OCI-LY7 (cell line): Measurements from ENCODE around the gene GPR25. TPM values are rescaled to one million over a fixed set of nuclear protein-coding genes. Genes with fewer than 3 reads are reported as not detected.

ENCODE experiments used
- BruUV-seq: library from RNA; stranded (reverse); fragments of 400-500 nt; replicated peaks from 2 replicates; lab custom pipeline; 2021; lab: Mats Ljungman, UMichigan
- CTCF ChIA-PET: fragments of 300-600 bp; sonication (Branson Sonifier 250); formaldehyde crosslinking; loops from one replicate; lab custom pipeline; 2022; ENCODE audit warnings: antibody characterized with exemption; ENCODE audit not compliant: unreplicated experiment; lab: Charles Lee
- POLR2A ChIA-PET: fragments of 300-600 bp; sonication (Branson Sonifier 250); formaldehyde crosslinking; loops from one replicate; lab custom pipeline; 2022; ENCODE audit warnings: antibody characterized with exemption; lab: Charles Lee
- DNase-seq: peaks from one replicate; pipeline ENCODE4 v3.0.0-alpha.2; 2015; ENCODE audit warnings: low spot score
- H2AFZ ChIP-seq: fragments of 200-600 bp; sonication (generic), shearing (Covaris generic); 2 replicates; pipeline ENCODE4 v1.6.1; 2014; ENCODE audit warnings: mild to moderate bottlenecking, antibody characterized with exemption, low read length, moderate library complexity
- H3K27ac ChIP-seq: fragments of 200-600 bp; sonication (generic); 2 replicates; pipeline ENCODE4 v1.5.1; 2014; ENCODE audit warnings: mixed run types, low read depth, mild to moderate bottlenecking, moderate library complexity, low read length, inconsistent platforms; ENCODE audit not compliant: poor library complexity, severe bottlenecking
- H3K36me3 ChIP-seq: fragments of 200-600 bp; sonication (generic); 2 replicates; pipeline ENCODE4 v1.6.1; 2014; ENCODE audit warnings: mild to moderate bottlenecking, antibody characterized with exemption, low read length, moderate library complexity, mixed read lengths; ENCODE audit not compliant: insufficient read depth
- H3K4me1 ChIP-seq: fragments of 200-600 bp; sonication (generic); 2 replicates; pipeline ENCODE4 v1.5.1; 2014; ENCODE audit warnings: mild to moderate bottlenecking, low read length; ENCODE audit not compliant: insufficient read depth, poor library complexity, severe bottlenecking
- H3K4me2 ChIP-seq: fragments of 200-600 bp; sonication (generic); 2 replicates; pipeline ENCODE4 v1.6.1; 2014; ENCODE audit warnings: mild to moderate bottlenecking, low read length
- H3K4me3 ChIP-seq: fragments of 200-600 bp; sonication (generic); 2 replicates; pipeline ENCODE4 v1.5.1; 2014; ENCODE audit warnings: mild to moderate bottlenecking, low read depth, low read length; ENCODE audit not compliant: poor library complexity, severe bottlenecking
- H3K79me2 ChIP-seq: fragments of 200-600 bp; sonication (generic); 2 replicates; pipeline ENCODE4 v1.6.1; 2016; ENCODE audit warnings: low read depth, mild to moderate bottlenecking, low read length, moderate library complexity, mixed read lengths; ENCODE audit not compliant: insufficient read depth
- H3K9me2 ChIP-seq: fragments of 200-600 bp; sonication (generic); 2 replicates; pipeline ENCODE4 v1.6.1; 2016; ENCODE audit warnings: mild to moderate bottlenecking, low read length, mixed read lengths; ENCODE audit not compliant: insufficient read depth
- H3K9me3 ChIP-seq: fragments of 200-600 bp; sonication (generic); 2 replicates; pipeline ENCODE4 v1.6.1; 2014; ENCODE audit warnings: mild to moderate bottlenecking, mixed run types, low read length, mixed read lengths
- H4K20me1 ChIP-seq: fragments of 200-600 bp; sonication (generic); 2 replicates; pipeline ENCODE4 v1.6.1; 2014; ENCODE audit warnings: mild to moderate bottlenecking, antibody characterized with exemption, low read length, moderate library complexity, mixed read lengths; ENCODE audit not compliant: insufficient read depth
- EZH2phosphoT487 ChIP-seq: fragments of 200-600 bp; sonication (generic); IDR thresholded peaks from 2 replicates; pipeline ENCODE4 v1.6.1; 2018; ENCODE audit warnings: low read depth, borderline replicate concordance, mild to moderate bottlenecking, mixed run types, antibody characterized with exemption, low read length, moderate library complexity, mixed read lengths
- intact Hi-C: fragments of 100-400 bp; cut with micrococcal nuclease; formaldehyde crosslinking; loops from one replicate; pipeline ENCODE4 v1.10.0; 2022; ENCODE audit not compliant: unreplicated experiment
- total RNA-seq, 2 experiments: library from RNA; depleted of rRNA in 1 of 2; stranded (reverse); fragments of >200 nt in 1 of 2; shearing (Covaris generic) in 1 of 2; gene quantifications; 2 replicates each; pipeline ENCODE4 v1.2.3, GENCODE V29; 2014 to 2022
- TF ChIP-seq, protein P1 (sequence below): fragments of 200-600 bp; sonication (generic); conservative IDR thresholded peaks from 2 replicates; pipeline ENCODE4 v1.5.1; 2014; ENCODE audit warnings: mild to moderate bottlenecking, antibody characterized with exemption, low read length, moderate library complexity, mixed read lengths

Gene GPR25
- total RNA-seq, 2 experiments from 2014 or later: not detected

- Histone ChIP-seq H3K79me2 (no peaks in the 10 kb centered on the region), H3K9me2 (no peaks in the 10 kb centered on the region), H4K20me1 (no peaks in the 10 kb centered on the region), H3K4me2 (no peak overlapping the region), H3K4me3 (no peak overlapping the region), H3K4me1 (no peaks in the 10 kb centered on the region), H3K36me3 (peaks cover 18% of the 10 kb centered on the region), H3K27ac (no peak overlapping the region), H3K9me3 (peaks cover 7% of the 10 kb centered on the region; the same call in 1 of the 2 replicates), H2AFZ (no peak overlapping the region)
- ChIA-PET CTCF (no interaction called here), POLR2A (interaction anchor here (0.8 kb wide), 1 partner anchor 217 kb away, joined by 6 read pairs; no protein-coding TSS in a partner anchor)
- intact Hi-C loops: loop anchor here (2.0 kb wide), 1 partner anchor 277 kb away; no protein-coding TSS in a partner anchor
- DNase-seq: no peak
- no peak for TF ChIP-seq EZH2phosphoT487
- TF ChIP-seq, protein P1, sequence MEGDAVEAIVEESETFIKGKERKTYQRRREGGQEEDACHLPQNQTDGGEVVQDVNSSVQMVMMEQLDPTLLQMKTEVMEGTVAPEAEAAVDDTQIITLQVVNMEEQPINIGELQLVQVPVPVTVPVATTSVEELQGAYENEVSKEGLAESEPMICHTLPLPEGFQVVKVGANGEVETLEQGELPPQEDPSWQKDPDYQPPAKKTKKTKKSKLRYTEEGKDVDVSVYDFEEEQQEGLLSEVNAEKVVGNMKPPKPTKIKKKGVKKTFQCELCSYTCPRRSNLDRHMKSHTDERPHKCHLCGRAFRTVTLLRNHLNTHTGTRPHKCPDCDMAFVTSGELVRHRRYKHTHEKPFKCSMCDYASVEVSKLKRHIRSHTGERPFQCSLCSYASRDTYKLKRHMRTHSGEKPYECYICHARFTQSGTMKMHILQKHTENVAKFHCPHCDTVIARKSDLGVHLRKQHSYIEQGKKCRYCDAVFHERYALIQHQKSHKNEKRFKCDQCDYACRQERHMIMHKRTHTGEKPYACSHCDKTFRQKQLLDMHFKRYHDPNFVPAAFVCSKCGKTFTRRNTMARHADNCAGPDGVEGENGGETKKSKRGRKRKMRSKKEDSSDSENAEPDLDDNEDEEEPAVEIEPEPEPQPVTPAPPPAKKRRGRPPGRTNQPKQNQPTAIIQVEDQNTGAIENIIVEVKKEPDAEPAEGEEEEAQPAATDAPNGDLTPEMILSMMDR: no peak
- BruUV-seq: no TSS peak
These were observed 36.6 kb upstream of the GPR25 start for GRCh38 chr1:200836213-200836612.

- peak; percentile 21 for DNase-seq
- H3K79me2 ChIP-seq: no peaks in the 10 kb centered on the region
- no peak overlapping the region for H3K4me3 ChIP-seq
- peaks cover 14% of the 10 kb centered on the region for H3K36me3 ChIP-seq
- H3K9me3 ChIP-seq: peaks cover 7% of the 10 kb centered on the region; the same call in 1 of the 2 replicates
- TF ChIP-seq EZH2phosphoT487: no peak
- TF ChIP-seq, protein P1: peak; percentile 88
- ChIA-PET CTCF (interaction anchor here (1.5 kb wide), 1 partner anchor 210 kb away, joined by 3 read pairs; no protein-coding TSS in a partner anchor), POLR2A (interaction anchor here (0.7 kb wide), 1 partner anchor 1148 kb away, joined by 3 read pairs; no protein-coding TSS in a partner anchor)
- H3K9me2 ChIP-seq: no peaks in the 10 kb centered on the region
- intact Hi-C loops: loop anchor here (2.0 kb wide), 1 partner anchor 279 kb away; no protein-coding TSS in a partner anchor
- H3K4me2 ChIP-seq: no peak overlapping the region
- no peak overlapping the region for H3K27ac ChIP-seq
- no peaks in the 10 kb centered on the region for H4K20me1 ChIP-seq
- no peak overlapping the region for H2AFZ ChIP-seq
- no TSS peak for BruUV-seq
- no peaks in the 10 kb centered on the region for H3K4me1 ChIP-seq
These were observed 34.7 kb upstream of the GPR25 start for GRCh38 chr1:200837931-200838571.
